Measurements from ENCODE around the gene ARHGAP26. TPM values are rescaled to one million over a fixed set of nuclear protein-coding genes. Genes with fewer than 3 reads are reported as not detected.
A peak's percentile ranks its signal among the peaks of the same experiment; 100 is the strongest.

ARHGAP26 gene
- total and polyA plus RNA-seq, 4 donors: 5.4 to 52.3 (median 30.4) TPM

GRCh38 chr5:142870532-142871362 is 100.6 kb downstream of the ARHGAP26 start:
- H3K9ac ChIP-seq (ENCODE audit: insufficient read depth in 1 of 2, low read length in 2 of 2): no peak overlapping the region
- ATAC-seq (ENCODE audit: insufficient read depth, low FRiP score): no peak
- H3K4me1 ChIP-seq (ENCODE audit: control insufficient read depth in 5 of 5, insufficient read depth in 5 of 5, low read length in 5 of 5): peaks cover 0 to 32% (median 11%) of the 10 kb centered on the region in 5 donors
- no peak for DNase-seq
- 73 to 89% methylated on average over 9 of the region's 9 CpGs for WGBS, 2 donors
- H3K27ac ChIP-seq (ENCODE audit: low read depth in 1 of 2, low read length in 1 of 2): peak overlapping the region in 1 of 2 donors; percentile 48
- H3K4me3 ChIP-seq: no peak overlapping the region
- no peaks in the 10 kb centered on the region for H3K36me3 ChIP-seq (ENCODE audit: control insufficient read depth in 4 of 4, insufficient read depth in 4 of 4, low read length in 4 of 4)
- H3K27me3 ChIP-seq (ENCODE audit: control insufficient read depth in 3 of 3, insufficient read depth in 3 of 3, low read length in 2 of 3): no peaks in the 10 kb centered on the region
- no peaks in the 10 kb centered on the region for H3K9me3 ChIP-seq (ENCODE audit: control insufficient read depth in 4 of 4, insufficient read depth in 3 of 4, low read length in 3 of 4)
- TF ChIP-seq, protein P1, sequence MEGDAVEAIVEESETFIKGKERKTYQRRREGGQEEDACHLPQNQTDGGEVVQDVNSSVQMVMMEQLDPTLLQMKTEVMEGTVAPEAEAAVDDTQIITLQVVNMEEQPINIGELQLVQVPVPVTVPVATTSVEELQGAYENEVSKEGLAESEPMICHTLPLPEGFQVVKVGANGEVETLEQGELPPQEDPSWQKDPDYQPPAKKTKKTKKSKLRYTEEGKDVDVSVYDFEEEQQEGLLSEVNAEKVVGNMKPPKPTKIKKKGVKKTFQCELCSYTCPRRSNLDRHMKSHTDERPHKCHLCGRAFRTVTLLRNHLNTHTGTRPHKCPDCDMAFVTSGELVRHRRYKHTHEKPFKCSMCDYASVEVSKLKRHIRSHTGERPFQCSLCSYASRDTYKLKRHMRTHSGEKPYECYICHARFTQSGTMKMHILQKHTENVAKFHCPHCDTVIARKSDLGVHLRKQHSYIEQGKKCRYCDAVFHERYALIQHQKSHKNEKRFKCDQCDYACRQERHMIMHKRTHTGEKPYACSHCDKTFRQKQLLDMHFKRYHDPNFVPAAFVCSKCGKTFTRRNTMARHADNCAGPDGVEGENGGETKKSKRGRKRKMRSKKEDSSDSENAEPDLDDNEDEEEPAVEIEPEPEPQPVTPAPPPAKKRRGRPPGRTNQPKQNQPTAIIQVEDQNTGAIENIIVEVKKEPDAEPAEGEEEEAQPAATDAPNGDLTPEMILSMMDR (IDR thresholded peaks at IDR 0.05; ENCODE audit: control extremely low read depth, extremely low read depth): no peak

DNA sequence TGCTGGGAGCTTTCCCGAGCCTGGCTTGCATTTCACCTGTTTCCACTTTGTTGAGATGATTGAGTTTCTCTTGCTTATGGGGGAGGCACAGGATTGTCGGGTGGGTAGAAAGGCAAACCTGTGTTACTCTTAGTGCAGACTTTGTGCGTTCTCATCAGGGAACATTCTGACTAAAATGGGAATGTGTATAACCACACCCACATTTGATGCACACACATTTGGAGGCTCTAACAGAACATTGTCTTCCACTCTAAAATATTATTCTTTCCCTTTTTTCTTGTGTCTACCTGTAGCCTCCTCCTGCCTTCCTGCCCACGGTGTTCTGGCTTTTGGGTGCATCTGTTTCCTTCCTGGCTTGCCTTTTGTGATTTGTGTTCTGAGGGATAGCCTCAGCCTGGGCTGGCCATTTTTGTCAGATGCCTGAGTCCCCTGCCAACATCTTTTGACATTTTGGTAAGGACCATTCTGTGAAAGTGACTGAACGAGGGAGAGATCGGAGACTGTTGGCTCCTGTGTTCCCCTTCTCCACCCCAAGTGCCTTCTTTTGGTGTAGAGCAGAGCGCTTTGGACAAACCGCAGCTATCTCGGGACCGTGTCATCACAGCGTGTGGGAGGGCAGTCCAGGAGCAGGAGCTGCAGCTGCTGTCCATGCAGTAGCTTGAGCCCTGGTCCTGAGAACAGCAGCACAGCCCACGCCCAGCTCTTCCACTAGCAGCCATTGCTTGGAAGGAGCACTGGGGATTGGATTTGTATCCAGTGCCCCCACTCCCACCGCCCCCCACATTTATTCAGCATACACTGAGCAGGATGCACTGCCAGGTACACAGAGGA is 101.4 kb downstream of the ARHGAP26 start:
- no peak overlapping the region for H3K9ac ChIP-seq (ENCODE audit: insufficient read depth in 1 of 2, low read length in 2 of 2)
- 85 to 90% methylated on average over 13 of the region's 13 CpGs for WGBS, 2 donors
- no peak for DNase-seq

GRCh38 chr5:142872217-142872616 is 102.0 kb downstream of the ARHGAP26 start:
- peaks cover 0 to 30% (median 8%) of the 10 kb centered on the region in 5 donors for H3K4me1 ChIP-seq (ENCODE audit: control insufficient read depth in 5 of 5, insufficient read depth in 5 of 5, low read length in 5 of 5)
- no peak overlapping the region for H3K9ac ChIP-seq (ENCODE audit: insufficient read depth in 1 of 2, low read length in 2 of 2)
- ATAC-seq (ENCODE audit: insufficient read depth, low FRiP score) (no peak), DNase-seq (no peak)
- no peaks in the 10 kb centered on the region for H3K9me3 ChIP-seq (ENCODE audit: control insufficient read depth in 4 of 4, insufficient read depth in 3 of 4, low read length in 3 of 4)
- no peaks in the 10 kb centered on the region for H3K36me3 ChIP-seq (ENCODE audit: control insufficient read depth in 4 of 4, insufficient read depth in 4 of 4, low read length in 4 of 4)
- no peak overlapping the region for H3K27ac ChIP-seq (ENCODE audit: low read depth in 1 of 2, low read length in 1 of 2)
- 83 to 94% methylated on average over 3 of the region's 3 CpGs for WGBS, 2 donors
- TF ChIP-seq, protein P1 (IDR thresholded peaks at IDR 0.05; ENCODE audit: control extremely low read depth, extremely low read depth): no peak
- H3K4me3 ChIP-seq: no peak overlapping the region
- no peaks in the 10 kb centered on the region for H3K27me3 ChIP-seq (ENCODE audit: control insufficient read depth in 3 of 3, insufficient read depth in 3 of 3, low read length in 2 of 3)

More for the DNA sequence above, 101.4 kb downstream of the ARHGAP26 start:
- Histone ChIP-seq H3K27ac (ENCODE audit: low read depth in 1 of 2, low read length in 1 of 2) (peak overlapping the region in 1 of 2 donors; percentile 48), H3K9me3 (ENCODE audit: control insufficient read depth in 4 of 4, insufficient read depth in 3 of 4, low read length in 3 of 4) (no peaks in the 10 kb centered on the region), H3K36me3 (ENCODE audit: control insufficient read depth in 4 of 4, insufficient read depth in 4 of 4, low read length in 4 of 4) (no peaks in the 10 kb centered on the region), H3K27me3 (ENCODE audit: control insufficient read depth in 3 of 3, insufficient read depth in 3 of 3, low read length in 2 of 3) (no peaks in the 10 kb centered on the region), H3K4me3 (no peak overlapping the region), H3K4me1 (ENCODE audit: control insufficient read depth in 5 of 5, insufficient read depth in 5 of 5, low read length in 5 of 5) (peaks cover 0 to 32% (median 11%) of the 10 kb centered on the region in 5 donors)
- no peak for ATAC-seq (ENCODE audit: insufficient read depth, low FRiP score)
- TF ChIP-seq, protein P1 (IDR thresholded peaks at IDR 0.05; ENCODE audit: control extremely low read depth, extremely low read depth): no peak

Data from lung (tissue), 12 donors.